C1 segment of cervical spinal cord (tissue), 14 donors: ENCODE results near the gene CYP2F1.
"Not testable (repeated sequence)": the region's sequence is repeated elsewhere in the genome, so short reads cannot be mapped to it uniquely, and the experiment has no call there.

Experiments
- DNase-seq, 14 donors: peaks; one replicate each; lab custom pipeline; 2025; lab: John Stamatoyannopoulos, UW

The CYP2F1 gene, protein sequence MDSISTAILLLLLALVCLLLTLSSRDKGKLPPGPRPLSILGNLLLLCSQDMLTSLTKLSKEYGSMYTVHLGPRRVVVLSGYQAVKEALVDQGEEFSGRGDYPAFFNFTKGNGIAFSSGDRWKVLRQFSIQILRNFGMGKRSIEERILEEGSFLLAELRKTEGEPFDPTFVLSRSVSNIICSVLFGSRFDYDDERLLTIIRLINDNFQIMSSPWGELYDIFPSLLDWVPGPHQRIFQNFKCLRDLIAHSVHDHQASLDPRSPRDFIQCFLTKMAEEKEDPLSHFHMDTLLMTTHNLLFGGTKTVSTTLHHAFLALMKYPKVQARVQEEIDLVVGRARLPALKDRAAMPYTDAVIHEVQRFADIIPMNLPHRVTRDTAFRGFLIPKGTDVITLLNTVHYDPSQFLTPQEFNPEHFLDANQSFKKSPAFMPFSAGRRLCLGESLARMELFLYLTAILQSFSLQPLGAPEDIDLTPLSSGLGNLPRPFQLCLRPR

DNA sequence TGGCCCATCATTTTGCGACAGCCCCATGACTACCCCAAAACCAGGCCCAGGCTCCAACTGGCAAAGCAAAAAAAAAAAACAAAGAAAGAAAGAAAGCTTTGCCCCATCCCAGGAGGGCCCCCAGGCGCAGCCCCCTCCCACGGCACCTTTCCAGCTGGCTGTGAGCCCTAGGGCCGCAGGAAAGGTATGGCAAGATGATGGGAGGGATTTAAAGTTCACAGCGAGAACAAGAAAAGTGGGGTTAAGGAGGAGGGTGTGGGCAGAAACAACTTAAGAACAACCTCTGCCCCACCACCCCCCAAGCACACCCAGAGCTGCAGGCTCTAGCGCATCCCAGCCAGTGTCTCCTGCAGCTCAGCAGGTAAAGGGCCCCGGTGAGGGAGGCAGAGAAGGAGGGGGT lies at the start of gene CYP2F1:
Gene CYP2F1 (plus strand): TSS at position 301 of the 400 bp plus-strand sequence. CDS start 1,757 bp downstream, outside the sequence.
- DNase-seq: no peak

GRCh38 chr19:41064974-41065569 lies 49.2 kb upstream of the CYP2F1 start:
- DNase-seq: no peak

DNA sequence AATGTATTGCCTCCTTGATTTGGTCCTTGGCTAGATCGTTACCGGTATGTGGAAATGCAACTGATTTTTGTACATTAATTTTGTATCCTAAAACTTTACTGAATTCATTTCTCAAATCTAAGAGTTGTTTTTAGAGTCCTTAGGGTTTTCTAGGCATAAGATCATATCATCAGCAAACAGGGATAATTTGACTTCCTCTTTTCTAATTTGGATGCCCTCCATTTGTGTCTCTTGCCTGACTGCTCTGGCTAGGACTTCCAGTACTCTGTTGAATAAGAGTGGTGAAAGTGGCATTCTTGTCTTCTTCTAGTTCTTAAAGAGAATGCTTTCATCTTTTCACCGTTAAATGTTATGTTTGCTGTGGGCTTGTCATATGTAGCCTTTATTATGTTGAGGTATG lies 37.9 kb upstream of the CYP2F1 start:
- no peak for DNase-seq

GRCh38 chr19:41083516-41083915 lies 30.7 kb upstream of the CYP2F1 start:
- DNase-seq: no peak

GRCh38 chr19:41085748-41086415 lies 28.4 kb upstream of the CYP2F1 start:
- no peak for DNase-seq

- no peak for DNase-seq
Measured at GRCh38 chr19:41088151-41088550, 26.1 kb upstream of the CYP2F1 start, which contains the start of gene CYP2A13. CYP2A13 (plus strand) TSS chr19:41088451; CDS start chr19:41088472, 21 bp downstream.

DNA sequence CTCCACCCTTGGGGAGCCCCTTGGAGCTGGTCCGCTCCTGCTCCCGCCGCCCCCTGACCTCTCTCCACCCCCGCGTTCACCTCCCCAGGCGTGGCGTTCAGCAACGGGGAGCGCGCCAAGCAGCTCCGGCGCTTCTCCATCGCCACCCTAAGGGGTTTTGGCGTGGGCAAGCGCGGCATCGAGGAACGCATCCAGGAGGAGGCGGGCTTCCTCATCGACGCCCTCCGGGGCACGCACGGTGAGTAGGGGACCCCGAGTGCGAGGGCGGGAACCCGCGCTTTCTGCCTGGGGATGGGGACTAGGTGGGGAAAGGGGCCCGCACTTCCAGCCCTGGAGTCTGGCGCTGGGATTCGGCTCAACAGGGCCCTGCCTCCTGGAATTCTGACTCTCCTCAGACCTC lies 24.3 kb upstream of the CYP2F1 start:
- DNase-seq: no peak

- no peak for DNase-seq
Measured at GRCh38 chr19:41095703-41096102, 18.5 kb upstream of the CYP2F1 start.

GRCh38 chr19:41096353-41096752 lies 17.9 kb upstream of the CYP2F1 start:
- DNase-seq: no peak

DNA sequence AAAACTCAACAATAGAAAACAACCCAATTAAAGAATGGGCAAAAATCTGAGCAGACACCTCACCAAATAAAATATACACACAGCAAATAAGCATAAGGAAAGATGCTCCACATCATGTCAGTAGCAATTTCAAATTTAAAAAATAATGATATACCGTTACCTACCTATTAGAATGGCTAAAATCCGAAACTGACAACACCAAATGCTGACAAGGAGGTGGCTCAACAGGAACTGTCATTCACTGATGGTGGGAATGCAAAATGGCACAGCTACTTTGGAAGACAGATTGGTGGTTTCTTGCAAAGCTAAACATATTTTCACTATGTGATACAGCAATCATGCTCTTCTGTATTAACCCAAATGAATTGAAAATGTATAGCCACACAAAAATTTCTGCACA lies 16.9 kb upstream of the CYP2F1 start:
- no peak for DNase-seq

DNA sequence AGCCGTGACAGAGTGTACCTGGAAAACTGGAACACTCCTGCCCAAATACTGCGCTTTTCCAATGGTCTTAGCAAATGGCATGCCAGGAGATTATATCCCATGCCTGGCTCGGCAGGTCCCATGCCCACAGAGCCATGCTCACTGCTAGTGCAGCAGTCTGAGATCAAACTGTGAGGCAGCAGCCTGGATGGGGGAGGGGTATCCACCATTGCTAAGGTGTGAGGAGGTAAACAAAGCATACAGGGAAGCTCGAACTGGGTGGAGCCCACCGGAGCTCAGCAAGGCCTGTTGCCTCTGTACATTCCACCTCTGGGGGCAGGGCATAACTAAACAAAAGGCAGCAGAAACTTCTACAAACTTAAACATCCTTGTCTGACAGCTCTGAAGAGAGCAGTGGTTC lies 15.5 kb upstream of the CYP2F1 start:
- DNase-seq: no peak

GRCh38 chr19:41102210-41102609 lies 12.0 kb upstream of the CYP2F1 start:
- DNase-seq: not testable (repeated sequence)

GRCh38 chr19:41106177-41106576 lies 8.1 kb upstream of the CYP2F1 start:
- DNase-seq: no peak

DNA sequence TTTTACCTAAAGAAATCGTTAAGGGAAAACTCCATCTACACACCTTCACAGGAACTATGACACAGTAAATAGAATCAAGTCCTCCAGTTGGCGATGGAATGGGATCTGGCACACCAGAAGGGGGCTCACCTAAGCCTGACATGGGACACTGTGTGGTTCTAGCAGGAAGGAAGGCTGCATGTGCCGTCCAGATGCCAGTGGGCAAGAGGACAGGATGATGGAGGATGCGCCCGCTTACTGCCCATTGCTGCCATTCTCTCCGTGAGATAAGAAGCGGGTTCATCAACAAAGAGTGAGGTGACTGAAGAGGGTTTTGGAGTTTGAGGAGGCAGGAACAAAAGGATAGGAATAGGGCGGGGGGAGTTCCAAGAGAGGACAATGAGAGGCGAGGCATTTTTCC lies 2.9 kb upstream of the CYP2F1 start:
- DNase-seq: no peak

DNA sequence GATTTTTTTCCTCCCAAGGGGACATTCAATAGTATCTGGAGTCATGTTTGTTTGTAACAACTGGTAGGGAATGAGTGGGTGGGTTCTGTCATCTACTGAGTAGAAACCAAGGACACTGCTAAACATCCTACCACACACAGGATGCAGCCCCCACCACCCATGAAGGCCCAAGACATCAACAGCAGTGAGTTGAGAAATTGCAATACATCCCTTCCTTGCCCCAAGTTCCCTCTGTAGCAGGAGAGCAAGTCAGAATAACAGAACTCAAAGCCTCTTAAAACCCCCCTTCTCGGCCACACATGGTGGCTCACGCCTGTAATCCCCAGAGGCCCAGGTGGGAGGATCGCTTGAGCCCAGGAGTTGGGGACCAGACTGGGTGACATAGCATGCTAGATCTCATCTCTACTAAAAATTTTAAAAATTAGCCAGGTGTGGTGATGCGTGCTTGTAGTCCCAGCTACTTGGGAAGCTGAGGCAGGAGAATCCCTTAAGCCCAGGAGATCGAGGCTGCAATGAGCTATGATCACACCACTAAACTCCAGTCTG lies 2.4 kb upstream of the CYP2F1 start:
- no peak for DNase-seq

DNA sequence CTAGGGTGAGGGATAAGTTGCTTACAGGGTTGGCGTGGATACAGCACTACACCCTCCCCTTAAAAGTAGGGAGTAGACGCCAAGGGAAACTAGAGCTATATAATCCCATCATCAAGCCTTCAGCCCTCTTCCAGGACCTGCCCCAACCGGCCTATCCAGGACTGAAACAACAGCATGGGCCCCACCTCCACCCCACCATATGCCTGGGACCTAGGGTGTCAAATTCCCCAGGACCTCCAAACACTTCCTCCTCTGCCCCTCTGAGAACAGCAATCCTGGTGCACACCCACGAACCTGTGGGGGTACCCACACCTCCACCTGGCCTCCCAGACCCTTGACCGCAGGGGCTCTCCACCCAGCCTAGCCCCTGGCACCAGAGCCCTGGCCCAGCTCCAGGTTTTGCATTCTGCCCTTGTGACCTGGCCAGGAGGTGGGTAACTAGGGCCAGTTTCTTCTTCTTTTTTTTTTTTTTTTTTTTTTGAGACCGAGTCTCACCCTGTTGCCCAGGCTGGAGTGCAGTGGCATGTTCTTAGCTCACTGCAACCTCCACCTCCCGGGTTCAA lies 1.4 kb upstream of the CYP2F1 start:
- DNase-seq: no peak

- no peak for DNase-seq
Measured at GRCh38 chr19:41116261-41116660, 2.0 kb downstream of the CYP2F1 start.

DNA sequence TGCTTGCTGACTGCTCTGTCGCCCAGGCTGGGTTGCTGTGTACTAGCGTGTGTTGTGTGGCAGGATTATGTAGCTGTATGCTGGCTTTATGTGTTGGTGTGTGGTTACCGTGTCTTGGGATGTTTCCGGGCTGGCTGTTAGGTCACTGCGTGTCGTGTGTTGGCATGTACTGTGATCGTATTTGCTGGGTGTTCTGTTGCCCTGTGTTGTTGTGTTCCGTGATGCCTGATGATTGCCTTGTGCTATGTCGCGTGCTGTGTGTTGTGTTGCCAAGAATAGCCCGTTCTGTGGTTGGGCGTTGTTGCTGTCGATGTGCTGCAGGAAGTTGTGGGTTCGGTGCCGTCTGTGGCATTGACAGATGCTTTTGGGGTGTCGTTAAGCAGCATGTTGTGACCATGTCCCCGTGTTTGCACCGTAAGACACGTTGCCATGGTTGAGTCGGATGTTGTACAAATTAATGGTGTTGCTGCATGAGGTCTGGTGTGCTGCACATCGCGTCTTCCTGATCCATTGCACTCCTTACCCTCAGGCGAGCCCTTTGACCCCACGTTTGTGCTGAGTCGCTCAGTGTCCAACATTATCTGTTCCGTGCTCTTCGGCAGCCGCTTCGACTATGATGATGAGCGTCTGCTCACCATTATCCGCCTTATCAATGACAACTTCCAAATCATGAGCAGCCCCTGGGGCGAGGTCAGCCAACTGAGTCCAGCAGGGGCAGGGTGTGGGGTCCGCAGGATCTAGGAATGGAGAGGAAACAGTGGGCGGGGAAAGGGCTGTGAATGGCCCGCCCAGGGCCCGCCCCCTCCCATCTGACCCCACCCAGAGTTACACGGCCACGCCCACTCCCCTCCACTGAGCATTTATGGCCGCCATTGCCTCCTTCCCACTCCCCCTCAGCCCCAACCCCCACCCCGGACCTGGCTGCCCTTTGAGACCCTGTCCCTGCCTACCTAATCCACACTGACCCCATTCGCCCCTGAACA lies 7.0 kb downstream of the CYP2F1 start:
- not testable (repeated sequence) for DNase-seq

DNA sequence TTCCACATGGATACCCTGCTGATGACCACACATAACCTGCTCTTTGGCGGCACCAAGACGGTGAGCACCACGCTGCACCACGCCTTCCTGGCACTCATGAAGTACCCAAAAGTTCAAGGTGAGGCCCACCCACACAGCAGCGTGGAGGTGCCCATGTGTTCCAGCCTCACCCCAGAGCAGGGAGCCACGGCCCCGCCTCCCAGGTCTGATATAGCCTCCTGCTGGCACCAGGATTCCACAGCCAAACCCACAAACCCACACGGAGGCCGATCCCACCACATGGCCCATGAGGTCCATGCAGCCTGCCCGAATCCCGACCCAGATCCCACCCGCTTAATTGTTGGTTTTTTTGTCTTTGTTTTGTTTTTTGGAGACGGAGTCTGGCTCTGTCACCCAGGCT lies 8.6 kb downstream of the CYP2F1 start:
- DNase-seq: not testable (repeated sequence)

DNA sequence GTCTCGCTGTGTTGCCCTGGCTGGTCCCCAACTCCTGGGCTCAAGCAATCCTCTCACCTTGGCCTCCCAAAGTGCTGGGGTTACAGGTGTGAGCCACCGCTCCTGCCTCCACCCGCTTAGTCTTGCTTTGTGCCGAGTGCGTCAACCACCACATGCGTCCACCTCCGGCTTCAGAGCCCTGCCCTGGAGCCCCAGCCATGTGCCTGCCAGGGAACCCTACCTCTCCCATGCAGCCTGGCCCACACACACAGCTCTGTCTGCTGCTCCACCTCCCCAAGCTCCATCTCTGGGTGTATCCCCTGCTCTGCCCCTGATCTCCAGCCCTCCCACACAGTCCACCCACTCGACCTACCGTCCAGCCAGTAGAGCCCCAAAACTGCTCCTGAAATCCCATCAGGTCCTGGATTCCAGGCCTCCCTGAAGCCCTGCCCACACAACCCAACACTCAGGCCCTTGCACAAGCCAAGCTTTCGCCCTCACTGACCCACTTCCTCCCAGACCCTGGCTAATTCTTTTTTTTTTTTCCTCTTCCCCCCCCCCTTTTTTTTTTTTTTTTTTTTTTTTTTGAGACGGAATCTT lies 9.6 kb downstream of the CYP2F1 start:
- no peak for DNase-seq
